ENCODE measurements around the gene SYT1. TPM values are rescaled to one million over a fixed set of nuclear protein-coding genes. Genes with fewer than 3 reads are reported as not detected.

SYT1 gene
- total and polyA plus RNA-seq, 2 donors (not counting 3 experiments of a cell fraction or from before 2014, with no cell fraction given): 3.2 to 15.3 TPM

DNA sequence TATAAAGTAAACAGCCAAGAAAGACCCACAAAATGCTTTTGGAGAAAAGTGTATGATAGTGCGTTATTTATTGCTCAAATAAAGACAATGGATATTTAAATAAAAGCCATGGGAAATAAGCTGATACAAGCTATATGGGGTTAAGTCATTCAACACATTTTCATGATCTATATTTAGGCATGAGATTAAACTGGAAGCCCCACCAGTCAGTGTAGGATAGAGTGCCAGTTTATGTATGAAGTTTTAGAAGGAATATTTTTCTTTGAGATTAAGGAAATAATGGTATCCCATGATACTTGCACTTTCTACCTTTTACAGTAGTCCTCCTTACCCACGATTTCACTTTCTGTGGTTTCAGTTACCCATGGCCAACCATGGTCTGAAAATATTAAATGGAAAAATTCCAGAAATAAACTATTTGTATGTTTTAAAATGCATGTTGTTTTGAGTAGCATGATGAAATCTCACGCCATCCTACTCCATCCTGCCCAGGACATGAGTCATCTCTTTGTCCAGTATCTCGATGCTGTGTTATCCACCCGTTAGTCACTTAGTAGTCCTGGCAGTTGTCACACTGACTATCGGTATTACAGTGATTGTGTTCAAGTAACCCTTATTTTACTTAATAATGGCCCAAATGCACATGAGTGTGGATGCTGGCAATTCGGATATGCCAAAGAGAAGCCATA lies 22.3 kb downstream of the SYT1 start:
- Histone ChIP-seq H3K36me3 (ENCODE audit: control insufficient read depth in 2 of 2, extremely low read depth in 1 of 2, insufficient read depth in 2 of 2, low read length in 2 of 2) (no peaks in the 10 kb centered on the region), H3K27me3 (ENCODE audit: control insufficient read depth in 2 of 2, insufficient read depth in 2 of 2, low read length in 2 of 2) (no peaks in the 10 kb centered on the region), H3K4me1 (ENCODE audit: control insufficient read depth, extremely low read depth, insufficient read depth, low read length) (peaks cover 29% of the 10 kb centered on the region), H3K9ac (replicated peaks; ENCODE audit: extremely low read depth, insufficient read depth, low read length) (peak overlapping the region; percentile 28), H3K9me1 (replicated peaks; ENCODE audit: control insufficient read depth, extremely low read depth, insufficient read depth, low read length) (no peaks in the 10 kb centered on the region), H3K4me2 (ENCODE audit: insufficient read depth, low read length) (peak overlapping the region; percentile 59), H4K20me1 (replicated peaks; ENCODE audit: control insufficient read depth, extremely low read depth, insufficient read depth, low read length) (no peaks in the 10 kb centered on the region), H3K9me3 (replicated peaks; ENCODE audit: control insufficient read depth, insufficient read depth, low read length) (no peaks in the 10 kb centered on the region), H3K4me3 (replicated peaks in 1 of 3; ENCODE audit: insufficient read depth in 1 of 3, low read depth in 1 of 3, low read length in 3 of 3) (no peak overlapping the region), H3K79me2 (ENCODE audit: control insufficient read depth, insufficient read depth, low read length) (no peaks in the 10 kb centered on the region), H3K27ac (ENCODE audit: insufficient read depth, low read depth, low read length) (peak overlapping the region; percentile 77), H2AFZ (ENCODE audit: low read depth, low read length) (peak overlapping the region; percentile 14)
- TSS peak; percentile 61 for BruUV-seq (replicated peaks)
- TF ChIP-seq, protein P1, sequence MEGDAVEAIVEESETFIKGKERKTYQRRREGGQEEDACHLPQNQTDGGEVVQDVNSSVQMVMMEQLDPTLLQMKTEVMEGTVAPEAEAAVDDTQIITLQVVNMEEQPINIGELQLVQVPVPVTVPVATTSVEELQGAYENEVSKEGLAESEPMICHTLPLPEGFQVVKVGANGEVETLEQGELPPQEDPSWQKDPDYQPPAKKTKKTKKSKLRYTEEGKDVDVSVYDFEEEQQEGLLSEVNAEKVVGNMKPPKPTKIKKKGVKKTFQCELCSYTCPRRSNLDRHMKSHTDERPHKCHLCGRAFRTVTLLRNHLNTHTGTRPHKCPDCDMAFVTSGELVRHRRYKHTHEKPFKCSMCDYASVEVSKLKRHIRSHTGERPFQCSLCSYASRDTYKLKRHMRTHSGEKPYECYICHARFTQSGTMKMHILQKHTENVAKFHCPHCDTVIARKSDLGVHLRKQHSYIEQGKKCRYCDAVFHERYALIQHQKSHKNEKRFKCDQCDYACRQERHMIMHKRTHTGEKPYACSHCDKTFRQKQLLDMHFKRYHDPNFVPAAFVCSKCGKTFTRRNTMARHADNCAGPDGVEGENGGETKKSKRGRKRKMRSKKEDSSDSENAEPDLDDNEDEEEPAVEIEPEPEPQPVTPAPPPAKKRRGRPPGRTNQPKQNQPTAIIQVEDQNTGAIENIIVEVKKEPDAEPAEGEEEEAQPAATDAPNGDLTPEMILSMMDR (IDR thresholded peaks at IDR 0.05; ENCODE audit: extremely low read depth in 1 of 2, insufficient read depth in 1 of 2, low read depth in 1 of 2, low read length in 2 of 2): no peak
- no peak for TF ChIP-seq MYC (IDR thresholded peaks at IDR 0.05; ENCODE audit: low read depth, low read length)
- TF ChIP-seq, protein P2, sequence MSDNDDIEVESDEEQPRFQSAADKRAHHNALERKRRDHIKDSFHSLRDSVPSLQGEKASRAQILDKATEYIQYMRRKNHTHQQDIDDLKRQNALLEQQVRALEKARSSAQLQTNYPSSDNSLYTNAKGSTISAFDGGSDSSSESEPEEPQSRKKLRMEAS (IDR thresholded peaks at IDR 0.05; ENCODE audit: insufficient read depth, insufficient read length): no peak
- peak; percentile 93 for TF ChIP-seq JUN (IDR thresholded peaks at IDR 0.05; ENCODE audit: borderline replicate concordance, insufficient read depth, insufficient read length, low read depth)
- TF ChIP-seq POLR2AphosphoS5 (IDR thresholded peaks at IDR 0.05; ENCODE audit: insufficient read depth, low read depth, low read length): peak; percentile 21
- peak; percentile 20 for TF ChIP-seq GATA2 (IDR thresholded peaks at IDR 0.05; ENCODE audit: insufficient read depth, insufficient read length, low read depth, low read length)
- TF ChIP-seq FOS (IDR thresholded peaks at IDR 0.05; ENCODE audit: borderline replicate concordance, insufficient read depth, low read length): peak; percentile 69
- TF ChIP-seq EZH2 (IDR thresholded peaks at IDR 0.05; ENCODE audit: borderline replicate concordance, low read depth, low read length, severe bottlenecking): no peak
- TF ChIP-seq POLR2A (IDR thresholded peaks at IDR 0.05; ENCODE audit: low read depth, low read length): no peak
- peak; percentile 73 for DNase-seq (ENCODE audit: low read depth, low spot score)
- peak; percentile 42 for FAIRE-seq
- intact Hi-C loops (cut with micrococcal nuclease): loop anchor here (1.0 to 10.0 kb wide), 3 partner anchors 182 to 1338 kb away; no protein-coding TSS in a partner anchor
- dilution Hi-C loops (cut with MboI; ENCODE audit: extremely low pct_ligation_motif_present, low sequenced_read_pairs): no loop called here
- CTCF ChIA-PET: interaction anchor here (2.3 kb wide), 1 partner anchor 288 kb away, joined by 6 read pairs; no protein-coding TSS in a partner anchor
- POLR2A ChIA-PET: no interaction called here

All from endothelial cell of umbilical vein (primary cell).